ENCODE data around the gene PCSK2. TPM values are rescaled to one million over a fixed set of nuclear protein-coding genes. Genes with fewer than 3 reads are reported as not detected.

The PCSK2 gene
- total and polyA plus RNA-seq, 2 of the 8 experiments (the other 6 are each of a cell fraction or from before 2014, with no cell fraction given): 1.9 to 4.2 TPM

GRCh38 chr20:17525132-17525531 is 298.3 kb downstream of the PCSK2 start:
- Histone ChIP-seq H2BK15ac (ENCODE audit: low read length) (no peak overlapping the region), H3K18ac (ENCODE audit: extremely low read depth, low read length) (no peak overlapping the region), H3K36me3 (ENCODE audit: control insufficient read depth in 2 of 4, insufficient read depth in 4 of 4, low read length in 3 of 4) (no peaks in the 10 kb centered on the region), H3K79me2 (ENCODE audit: control insufficient read depth in 1 of 2, insufficient read depth in 2 of 2, low read length in 2 of 2) (no peaks in the 10 kb centered on the region), H3K56ac (replicated peaks; ENCODE audit: insufficient read length, low read depth, low read length) (no peak overlapping the region), H3K9ac (replicated peaks in 1 of 4; ENCODE audit: extremely low read depth in 1 of 4, low read depth in 3 of 4, low read length in 3 of 4) (no peak overlapping the region), H3K14ac (ENCODE audit: insufficient read length) (no peak overlapping the region), H3K4me3 (ENCODE audit: extremely low read depth in 1 of 4, insufficient read depth in 2 of 4, low read depth in 3 of 4, low read length in 4 of 4) (no peak overlapping the region), H2BK5ac (ENCODE audit: low read depth, low read length) (no peak overlapping the region), H3K23me2 (ENCODE audit: low read depth, low read length) (no peaks in the 10 kb centered on the region), H2BK20ac (ENCODE audit: low read length) (no peak overlapping the region), H3K27me3 (replicated peaks in 1 of 4; ENCODE audit: control insufficient read depth in 3 of 4, extremely low read depth in 1 of 4, insufficient read depth in 3 of 4, low read length in 3 of 4) (peaks cover 0 to 6% (median 4%) of the 10 kb centered on the region in 4 experiments; a peak in 6 of 7 replicates), H3K79me1 (ENCODE audit: low read depth, low read length) (no peaks in the 10 kb centered on the region), H2AFZ (ENCODE audit: low read length) (no peak overlapping the region), H4K5ac (ENCODE audit: insufficient read length, low read depth, low read length) (no peak overlapping the region), H3K4me2 (ENCODE audit: insufficient read depth in 1 of 2, low read depth in 2 of 2, low read length in 2 of 2) (no peak overlapping the region; a peak in 1 of 4 replicates), H3K4ac (replicated peaks; ENCODE audit: insufficient read length, low read depth, low read length) (no peak overlapping the region), H2BK12ac (ENCODE audit: low read depth, low read length) (no peak overlapping the region), H3K23ac (ENCODE audit: insufficient read length) (no peak overlapping the region), H4K91ac (replicated peaks; ENCODE audit: insufficient read length, low read length) (no peak overlapping the region), H4K8ac (ENCODE audit: extremely low read depth, insufficient read depth, low read length) (no peak overlapping the region), H2BK120ac (replicated peaks; ENCODE audit: low read depth, low read length) (no peak overlapping the region), H3K9me3 (ENCODE audit: insufficient read depth in 2 of 2, low read depth in 1 of 2, low read length in 1 of 2) (no peaks in the 10 kb centered on the region), H2AK5ac (ENCODE audit: low read depth, low read length) (no peak overlapping the region), H3K4me1 (replicated peaks in 1 of 4; ENCODE audit: control insufficient read depth in 3 of 4, insufficient read depth in 4 of 4, low read length in 3 of 4) (no peaks in the 10 kb centered on the region), H4K20me1 (replicated peaks in 1 of 2; ENCODE audit: control insufficient read depth in 1 of 2, insufficient read depth in 2 of 2, low read length in 2 of 2) (no peaks in the 10 kb centered on the region), H3K27ac (ENCODE audit: low read depth, low read length) (no peak overlapping the region)
- TF ChIP-seq NANOG (IDR thresholded peaks at IDR 0.05; ENCODE audit: insufficient read depth, low read depth, low read length, poor library complexity, severe bottlenecking) (no peak), PHF8 (conservative IDR thresholded peaks at IDR 0.05; ENCODE audit: low read depth, low read length) (no peak), CHD2 (IDR thresholded peaks at IDR 0.05; ENCODE audit: low read length) (no peak), HDAC2 (IDR thresholded peaks at IDR 0.05; ENCODE audit: borderline replicate concordance in 1 of 2, low read depth in 2 of 2, low read length in 2 of 2) (no peak), RFX5 (IDR thresholded peaks at IDR 0.05; ENCODE audit: borderline replicate concordance, low read depth, low read length) (no peak), POU5F1 (IDR thresholded peaks at IDR 0.05; ENCODE audit: low read depth, low read length) (no peak), TAF1 (IDR thresholded peaks at IDR 0.05; ENCODE audit: low read depth, low read length) (no peak), SIN3A (conservative IDR thresholded peaks at IDR 0.05 in 1 of 2, IDR thresholded peaks at IDR 0.05 in 1 of 2; ENCODE audit: low read depth in 1 of 2, low read length in 2 of 2) (no peak)
- FAIRE-seq (no peak), DNase-seq (ENCODE audit: low read depth in 1 of 2, low spot score in 2 of 2) (no peak)
- WGBS, 2 experiments (ENCODE audit: extremely low coverage in 1 of 2, insufficient coverage in 1 of 2, insufficient read length in 1 of 2, insufficient replicate concordance in 2 of 2, low coverage in 1 of 2, low lambda C conversion rate in 2 of 2, missing lambda C conversion rate in 1 of 2): 93% methylated on average over 5 of the region's 5 CpGs; no CpG with 5 or more reads in 1 of the 2 experiments
- ChIA-PET POLR2A (ENCODE audit: partially characterized antibody) (interaction anchor here (1.0 to 1.3 kb wide), 2 partner anchors 12 to 45 kb away, joined by 3 read pairs; partner anchors contain the start of gene DSTN), CTCF (ENCODE audit: partially characterized antibody) (interaction anchor here (1.2 to 2.0 kb wide), 5 partner anchors 11 to 329 kb away, joined by 4 to 10 read pairs (median 7); no protein-coding TSS in a partner anchor)

All from H1 (cell line).